Neural progenitor cell (in vitro differentiated cells): ENCODE results near the gene NDUFAF2. TPM values are rescaled to one million over a fixed set of nuclear protein-coding genes. Genes with fewer than 3 reads are reported as not detected.
A peak's percentile ranks its signal among the peaks of the same experiment; 100 is the strongest.

Source experiments
- DNase-seq: peaks from one replicate; pipeline ENCODE4 v3.0.0-alpha.2; 2016; ENCODE audit warnings: low spot score
- H2AFZ ChIP-seq: fragments of 200-600 bp; sonication (generic); replicated peaks from 2 replicates; pipeline ENCODE4 v1.6.1; 2016; ENCODE audit warnings: antibody characterized with exemption
- H3F3A ChIP-seq: fragments of 200-600 bp; sonication (generic); 2 replicates; pipeline ENCODE4 v1.6.1; 2016; ENCODE audit warnings: antibody characterized with exemption, low read depth
- H3K27ac ChIP-seq: fragments of 200-600 bp; sonication (generic); 2 replicates; pipeline ENCODE4 v1.5.1; 2016; ENCODE audit warnings: mild to moderate bottlenecking
- H3K27me3 ChIP-seq: fragments of 200-600 bp; sonication (generic); 2 replicates; pipeline ENCODE4 v1.6.1; 2016; ENCODE audit warnings: mild to moderate bottlenecking, moderate library complexity
- H3K36me3 ChIP-seq: fragments of 200-600 bp; sonication (generic); 2 replicates; pipeline ENCODE4 v1.5.1; 2016
- H3K4me1 ChIP-seq: fragments of 200-600 bp; sonication (generic); 2 replicates; pipeline ENCODE4 v1.6.1; 2016; ENCODE audit warnings: mixed run types
- H3K4me2 ChIP-seq: fragments of 200-600 bp; sonication (generic); 2 replicates; pipeline ENCODE4 v1.6.1; 2016
- H3K4me3 ChIP-seq: fragments of 200-600 bp; sonication (generic); 2 replicates; pipeline ENCODE4 v1.5.1; 2016
- H3K79me2 ChIP-seq: fragments of 200-600 bp; sonication (generic); 2 replicates; pipeline ENCODE4 v1.6.1; 2016; ENCODE audit warnings: low read depth
- H3K9ac ChIP-seq: fragments of 200-600 bp; sonication (generic); 2 replicates; pipeline ENCODE4 v1.6.1; 2016
- H3K9me3 ChIP-seq: fragments of 200-600 bp; sonication (generic); 2 replicates; pipeline ENCODE4 v1.5.1; 2016; ENCODE audit warnings: low read depth
- H4K20me1 ChIP-seq: fragments of 200-600 bp; sonication (generic); 2 replicates; pipeline ENCODE4 v1.6.1; 2016; ENCODE audit warnings: low read depth
- H3K27ac Mint-ChIP-seq: 3 replicates; pipeline ENCODE4 v1.8.0; 2021; ENCODE audit warnings: mixed read lengths
- H3K27me3 Mint-ChIP-seq: 2 replicates; pipeline ENCODE4 v1.8.0; 2022; ENCODE audit warnings: low read depth, mild to moderate bottlenecking, inconsistent platforms, moderate library complexity, mixed read lengths; ENCODE audit not compliant: insufficient read depth
- H3K36me3 Mint-ChIP-seq: 3 replicates; pipeline ENCODE4 v1.8.0; 2021; ENCODE audit warnings: mixed read lengths
- H3K4me1 Mint-ChIP-seq: 3 replicates; pipeline ENCODE4 v1.8.0; 2021; ENCODE audit warnings: mixed read lengths
- H3K4me3 Mint-ChIP-seq: 3 replicates; pipeline ENCODE4 v1.8.0; 2021; ENCODE audit warnings: mild to moderate bottlenecking, moderate library complexity, mixed read lengths
- H3K9me3 Mint-ChIP-seq: 3 replicates; pipeline ENCODE4 v1.8.0; 2020; ENCODE audit warnings: mixed read lengths
- EZH2 ChIP-seq: fragments of 200-600 bp; sonication (generic); IDR thresholded peaks from 2 replicates; pipeline ENCODE4 v1.6.1; 2017; ENCODE audit warnings: antibody characterized with exemption, mild to moderate bottlenecking, moderate library complexity
- EZH2phosphoT487 ChIP-seq: fragments of 200-600 bp; sonication (generic); IDR thresholded peaks from 2 replicates; pipeline ENCODE4 v1.6.1; 2017; ENCODE audit warnings: antibody characterized with exemption
- total RNA-seq: library from RNA; depleted of rRNA; stranded (reverse); fragments of >200 nt; gene quantifications from 2 replicates; pipeline ENCODE4 v1.2.3, GENCODE V29; 2015; ENCODE audit warnings: low replicate concordance
- TF ChIP-seq, protein P1 (sequence below): fragments of 200-600 bp; sonication (generic); IDR thresholded peaks from 2 replicates; pipeline ENCODE4 v1.5.1; 2017; ENCODE audit warnings: antibody characterized with exemption, mild to moderate bottlenecking

NDUFAF2 gene
- total RNA-seq, 1 donor from 2014 or later = 42.1 TPM

DNA sequence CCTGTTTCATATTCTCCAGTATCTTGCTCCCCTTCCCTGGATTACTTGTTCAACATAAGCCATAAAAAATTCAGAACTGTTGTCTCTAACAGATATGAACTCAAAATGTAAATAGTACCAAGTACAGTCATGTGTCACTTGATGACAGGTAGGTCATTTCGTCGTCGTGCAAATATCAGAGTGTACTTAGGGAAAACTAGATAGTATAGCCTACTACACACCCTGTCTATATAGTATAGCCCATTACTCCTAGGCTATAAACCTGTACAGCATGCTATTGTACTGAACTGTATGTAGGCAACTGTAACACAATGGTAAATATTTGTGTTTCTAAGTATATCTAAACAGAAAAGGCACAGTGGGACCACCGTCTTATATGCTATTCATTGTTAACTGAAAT is 178.1 kb downstream of the NDUFAF2 start:
- no peaks in the 10 kb centered on the region for H3K79me2 ChIP-seq
- no peaks in the 10 kb centered on the region for H3K9me3 Mint-ChIP-seq

DNA sequence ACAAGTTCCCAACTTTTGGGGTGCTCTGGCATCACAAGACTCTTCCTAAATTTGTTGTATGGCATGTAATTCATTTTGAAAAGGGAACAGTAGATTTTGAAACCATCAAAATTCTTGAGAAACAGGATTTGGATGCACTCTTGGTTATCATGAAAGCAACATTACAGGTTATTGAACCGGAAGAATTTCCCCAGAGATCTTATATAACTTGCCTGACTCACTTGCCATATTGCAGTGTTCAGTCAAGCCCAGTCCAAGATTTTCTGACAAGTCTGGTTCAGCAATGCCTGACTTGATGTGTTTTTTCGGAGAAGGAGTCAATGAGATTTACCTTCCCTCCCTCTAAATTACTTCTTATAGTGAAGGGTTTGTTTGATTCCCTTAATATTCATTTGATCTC is 185.3 kb downstream of the NDUFAF2 start:
- Histone ChIP-seq H3K36me3 (no peaks in the 10 kb centered on the region), H3F3A (no peaks in the 10 kb centered on the region), H4K20me1 (no peaks in the 10 kb centered on the region), H3K4me3 (no peak overlapping the region), H3K4me1 (peaks cover 8% of the 10 kb centered on the region), H3K4me2 (no peak overlapping the region), H3K27me3 (no peaks in the 10 kb centered on the region), H3K9me3 (no peaks in the 10 kb centered on the region), H2AFZ (no peak overlapping the region), H3K27ac (no peak overlapping the region), H3K9ac (no peak overlapping the region), H3K79me2 (no peaks in the 10 kb centered on the region)
- no peak overlapping the region for H3K4me3 Mint-ChIP-seq
- no peaks in the 10 kb centered on the region for H3K9me3 Mint-ChIP-seq
- peaks cover 2% of the 10 kb centered on the region for H3K36me3 Mint-ChIP-seq
- no peak overlapping the region for H3K27ac Mint-ChIP-seq
- no peak for DNase-seq
- H3K4me1 Mint-ChIP-seq = no peaks in the 10 kb centered on the region
- no peaks in the 10 kb centered on the region for H3K27me3 Mint-ChIP-seq
- TF ChIP-seq, protein P1, sequence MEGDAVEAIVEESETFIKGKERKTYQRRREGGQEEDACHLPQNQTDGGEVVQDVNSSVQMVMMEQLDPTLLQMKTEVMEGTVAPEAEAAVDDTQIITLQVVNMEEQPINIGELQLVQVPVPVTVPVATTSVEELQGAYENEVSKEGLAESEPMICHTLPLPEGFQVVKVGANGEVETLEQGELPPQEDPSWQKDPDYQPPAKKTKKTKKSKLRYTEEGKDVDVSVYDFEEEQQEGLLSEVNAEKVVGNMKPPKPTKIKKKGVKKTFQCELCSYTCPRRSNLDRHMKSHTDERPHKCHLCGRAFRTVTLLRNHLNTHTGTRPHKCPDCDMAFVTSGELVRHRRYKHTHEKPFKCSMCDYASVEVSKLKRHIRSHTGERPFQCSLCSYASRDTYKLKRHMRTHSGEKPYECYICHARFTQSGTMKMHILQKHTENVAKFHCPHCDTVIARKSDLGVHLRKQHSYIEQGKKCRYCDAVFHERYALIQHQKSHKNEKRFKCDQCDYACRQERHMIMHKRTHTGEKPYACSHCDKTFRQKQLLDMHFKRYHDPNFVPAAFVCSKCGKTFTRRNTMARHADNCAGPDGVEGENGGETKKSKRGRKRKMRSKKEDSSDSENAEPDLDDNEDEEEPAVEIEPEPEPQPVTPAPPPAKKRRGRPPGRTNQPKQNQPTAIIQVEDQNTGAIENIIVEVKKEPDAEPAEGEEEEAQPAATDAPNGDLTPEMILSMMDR = no peak
- TF ChIP-seq EZH2 = no peak
- TF ChIP-seq EZH2phosphoT487 = no peak

More for the DNA sequence above, 178.1 kb downstream of the NDUFAF2 start:
- TF ChIP-seq EZH2phosphoT487 (no peak), EZH2 (no peak)
- TF ChIP-seq, protein P1 = no peak
- Histone ChIP-seq H3K9ac (no peak overlapping the region), H3K36me3 (no peaks in the 10 kb centered on the region), H3K4me1 (no peaks in the 10 kb centered on the region), H3K27ac (no peak overlapping the region), H3K4me3 (no peak overlapping the region), H3K9me3 (no peaks in the 10 kb centered on the region), H3F3A (no peaks in the 10 kb centered on the region), H4K20me1 (no peaks in the 10 kb centered on the region), H3K27me3 (no peaks in the 10 kb centered on the region), H2AFZ (no peak overlapping the region), H3K4me2 (no peak overlapping the region)
- Mint-ChIP-seq H3K4me3 (no peak overlapping the region), H3K27ac (no peak overlapping the region), H3K27me3 (no peaks in the 10 kb centered on the region), H3K36me3 (peaks cover 2% of the 10 kb centered on the region), H3K4me1 (no peaks in the 10 kb centered on the region)
- DNase-seq = no peak

DNA sequence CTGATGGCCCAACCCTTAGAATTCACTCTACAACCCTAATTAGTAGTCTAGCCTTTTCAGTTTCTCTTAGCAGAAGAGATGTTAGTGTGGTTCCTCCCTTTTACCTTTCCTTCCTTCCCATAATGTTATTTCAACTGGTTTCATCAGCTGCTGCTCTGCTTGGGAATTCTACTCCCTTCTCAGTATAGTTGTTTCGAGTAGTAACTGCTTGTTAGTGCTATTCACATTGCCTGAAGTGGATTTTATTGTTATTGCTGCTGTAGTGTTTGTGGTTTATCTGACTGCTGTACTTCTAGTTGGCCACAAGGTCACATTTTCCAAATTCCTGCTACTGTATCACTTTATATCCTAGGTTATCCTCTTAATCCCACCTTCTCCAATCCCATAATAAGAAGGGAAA is 187.6 kb downstream of the NDUFAF2 start:
- Histone ChIP-seq H3K9ac (no peak overlapping the region), H2AFZ (no peak overlapping the region), H4K20me1 (no peaks in the 10 kb centered on the region), H3K4me3 (no peak overlapping the region), H3K27ac (no peak overlapping the region), H3K9me3 (no peaks in the 10 kb centered on the region), H3K4me2 (no peak overlapping the region), H3K27me3 (no peaks in the 10 kb centered on the region), H3K79me2 (no peaks in the 10 kb centered on the region), H3K4me1 (peaks cover 8% of the 10 kb centered on the region), H3K36me3 (no peaks in the 10 kb centered on the region), H3F3A (no peaks in the 10 kb centered on the region)
- no peak for TF ChIP-seq EZH2phosphoT487
- TF ChIP-seq, protein P1 = peak; percentile 26
- Mint-ChIP-seq H3K9me3 (no peaks in the 10 kb centered on the region), H3K27me3 (no peaks in the 10 kb centered on the region), H3K27ac (no peak overlapping the region), H3K36me3 (no peaks in the 10 kb centered on the region), H3K4me1 (no peaks in the 10 kb centered on the region), H3K4me3 (no peak overlapping the region)
- peak; percentile 9 for DNase-seq
